GM12891 (cell line): Measurements from ENCODE around the gene OR3A2. TPM values are rescaled to one million over a fixed set of nuclear protein-coding genes. Genes with fewer than 3 reads are reported as not detected.
"Not testable (repeated sequence)": the region's sequence is repeated elsewhere in the genome, so short reads cannot be mapped to it uniquely, and the experiment has no call there.

Experiments used
- DNase-seq: peaks from one replicate; pipeline ENCODE4 v3.0.0; 2011; ENCODE audit warnings: low spot score; ENCODE audit not compliant: insufficient read length
- FAIRE-seq: peaks from 2 replicates; lab custom pipeline; 2011; peaks lifted over from hg19 to GRCh38; lab: Jason Lieb, UNC
- PAX5 ChIP-seq: IDR thresholded peaks from 2 replicates; pipeline ENCODE4 v1.6.1; 2011; ENCODE audit warnings: low read length, moderate library complexity, mild to moderate bottlenecking; ENCODE audit not compliant: insufficient read depth, severe bottlenecking
- POLR2A ChIP-seq: IDR thresholded peaks from 2 replicates; pipeline ENCODE4 v1.6.1; 2011; ENCODE audit warnings: low read depth, low read length, control low read depth
- POLR2AphosphoS5 ChIP-seq: IDR thresholded peaks from 2 replicates; pipeline ENCODE4 v1.6.1; 2011; ENCODE audit warnings: low read depth, low read length, control low read depth
- POU2F2 ChIP-seq: IDR thresholded peaks from 2 replicates; pipeline ENCODE4 v1.6.1; 2011; ENCODE audit warnings: low read depth, mild to moderate bottlenecking, control low read depth, low read length, moderate library complexity
- SPI1 ChIP-seq: IDR thresholded peaks from 2 replicates; pipeline ENCODE4 v1.6.1; 2011; ENCODE audit warnings: low read depth, low read length, control low read depth
- TAF1 ChIP-seq: IDR thresholded peaks from 2 replicates; pipeline ENCODE4 v1.6.1; 2011; ENCODE audit warnings: low read depth, low read length, control low read depth
- polyA plus RNA-seq: library from polyadenylated mRNA; unstranded; fragments of >200 nt; gene quantifications from one replicate; pipeline ENCODE4 v1.2.1, GENCODE V29; 2012; ENCODE audit warnings: low read depth, missing spikeins, inconsistent platforms; ENCODE audit not compliant: missing spikeins

OR3A2 gene
- polyA plus RNA-seq: not detected

- no peak for FAIRE-seq
- TF ChIP-seq POLR2A: no peak
- TF ChIP-seq SPI1: no peak
- TF ChIP-seq POLR2AphosphoS5: no peak
- TF ChIP-seq TAF1: no peak
- no peak for TF ChIP-seq PAX5
- no peak for TF ChIP-seq POU2F2
- no peak for DNase-seq
These were observed at the start of gene OR3A2 for GRCh38 chr17:3385869-3386816. OR3A2 (minus strand) TSS chr17:3386308.

DNA sequence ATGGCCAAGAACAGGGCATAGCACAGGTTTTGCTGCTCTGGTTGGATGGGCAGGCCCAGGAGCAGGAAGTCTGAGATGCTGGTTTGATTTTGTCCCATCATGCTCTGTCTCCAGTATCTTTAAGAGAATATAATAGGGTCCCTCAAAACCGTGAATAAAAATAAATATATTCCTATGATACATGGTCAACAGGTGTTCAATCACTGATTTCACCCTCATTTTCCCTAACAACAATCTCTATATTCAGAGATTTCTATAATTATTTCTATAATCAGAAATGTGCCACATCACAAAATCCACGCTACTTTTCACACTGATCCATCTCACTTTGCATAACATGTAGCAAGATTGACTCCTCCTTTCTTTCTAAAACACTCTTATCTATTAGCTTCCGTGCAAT lies 47.6 kb upstream of the OR3A2 start, which contains the start of gene OR1E2:
Gene OR1E2, minus strand, starts transcription at position 101 of the 400 bp plus-strand sequence. Its CDS starts 0 bp downstream, at position 101.
- FAIRE-seq (no peak), DNase-seq (no peak)
- TF ChIP-seq POLR2A (no peak), TAF1 (no peak), SPI1 (no peak), PAX5 (no peak), POLR2AphosphoS5 (no peak), POU2F2 (no peak)

- peak; percentile 47 for FAIRE-seq
- DNase-seq: not testable (repeated sequence)
These were observed 47.1 kb upstream of the OR3A2 start for GRCh38 chr17:3433215-3433614.

DNA sequence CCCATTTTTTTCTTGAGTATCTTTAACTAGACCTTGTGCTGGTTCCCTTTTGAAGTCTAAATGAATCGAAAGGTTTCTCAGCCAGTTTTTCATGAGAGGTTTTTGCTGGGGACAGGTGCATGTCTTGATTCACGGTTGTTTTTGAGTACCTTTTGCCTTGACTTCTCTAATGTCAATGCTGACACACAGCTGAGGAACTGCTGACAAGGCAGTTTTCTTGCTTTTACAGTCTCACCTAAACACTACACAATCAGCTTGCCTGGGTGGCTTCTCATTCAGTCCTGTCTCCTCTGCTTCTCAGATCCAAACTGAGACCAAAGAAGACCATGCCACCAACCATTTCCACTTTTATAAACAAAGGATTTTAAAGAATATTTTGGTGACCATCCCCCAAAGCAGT lies 32.1 kb upstream of the OR3A2 start:
- DNase-seq (no peak), FAIRE-seq (no peak)
- TF ChIP-seq PAX5 (no peak), TAF1 (no peak), POLR2A (no peak), POU2F2 (no peak), POLR2AphosphoS5 (no peak), SPI1 (no peak)

GRCh38 chr17:3415610-3416009 lies 29.5 kb upstream of the OR3A2 start:
- no peak for TF ChIP-seq POLR2A
- no peak for TF ChIP-seq TAF1
- TF ChIP-seq SPI1: no peak
- no peak for TF ChIP-seq POLR2AphosphoS5
- no peak for TF ChIP-seq POU2F2
- TF ChIP-seq PAX5: no peak
- FAIRE-seq (no peak), DNase-seq (no peak)

GRCh38 chr17:3412216-3412615 lies 26.1 kb upstream of the OR3A2 start:
- not testable (repeated sequence) for FAIRE-seq, DNase-seq

- DNase-seq (no peak), FAIRE-seq (no peak)
- TF ChIP-seq POLR2A: no peak
- no peak for TF ChIP-seq TAF1
- no peak for TF ChIP-seq SPI1
- TF ChIP-seq POLR2AphosphoS5: no peak
- no peak for TF ChIP-seq PAX5
- TF ChIP-seq POU2F2: no peak
These were observed 25.0 kb upstream of the OR3A2 start, which contains the start of gene OR3A3 for GRCh38 chr17:3411070-3411469. OR3A3 (plus strand) TSS chr17:3411370.

DNA sequence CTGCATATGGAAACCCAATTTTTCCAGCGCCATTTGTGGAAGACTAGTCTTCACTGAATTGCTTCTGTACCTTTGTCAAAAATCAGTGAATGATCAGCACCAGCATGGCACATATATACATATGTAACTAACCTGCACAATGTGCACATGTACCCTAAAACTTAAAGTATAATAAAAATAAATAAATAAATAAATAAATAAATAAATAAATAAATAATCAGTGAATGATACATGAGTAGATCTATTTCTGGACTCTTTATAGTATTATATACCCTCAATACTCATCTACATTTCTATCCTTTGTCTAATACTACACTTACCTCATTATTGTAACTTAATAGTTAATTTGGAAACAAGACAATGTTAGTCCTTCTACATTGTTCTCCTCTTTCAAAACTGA lies 17.7 kb upstream of the OR3A2 start:
- not testable (repeated sequence) for FAIRE-seq, DNase-seq

- no peak for DNase-seq
- TF ChIP-seq POLR2AphosphoS5: no peak
- no peak for TF ChIP-seq POU2F2
- TF ChIP-seq POLR2A: no peak
- TF ChIP-seq SPI1: no peak
- no peak for TF ChIP-seq TAF1
- no peak for TF ChIP-seq PAX5
- no peak for FAIRE-seq
These were observed 15.7 kb upstream of the OR3A2 start for GRCh38 chr17:3401786-3402185.

DNA sequence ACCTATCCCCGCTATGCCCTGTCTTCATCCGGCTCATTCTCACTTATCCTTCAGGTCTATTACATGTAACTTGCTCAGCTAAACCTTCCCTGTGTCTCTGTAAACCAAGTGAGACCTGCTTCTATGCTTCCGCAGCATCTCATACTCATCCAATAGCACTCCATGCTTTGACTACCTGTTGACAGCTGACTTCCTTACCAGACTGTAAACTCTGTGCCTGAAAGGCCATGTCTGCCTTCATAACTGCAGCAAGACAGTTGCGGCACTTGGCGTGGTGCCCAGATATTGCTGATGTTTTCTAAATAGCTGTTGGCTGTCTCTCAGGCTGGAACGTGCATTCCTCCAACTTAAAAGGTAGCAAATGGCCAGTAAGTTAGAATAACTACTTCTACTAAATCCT lies 13.9 kb upstream of the OR3A2 start:
- TF ChIP-seq POU2F2 (no peak), SPI1 (no peak), PAX5 (no peak), POLR2A (no peak), POLR2AphosphoS5 (no peak), TAF1 (no peak)
- no peak for FAIRE-seq
- DNase-seq: no peak
